A549 (cell line): ENCODE data around the gene BICC1.

Source experiments
- BHLHE40 ChIP-seq: IDR thresholded peaks from 2 replicates; pipeline ENCODE4 v1.6.1; 2012; ENCODE audit warnings: low read depth, low read length, inconsistent platforms
- CEBPB ChIP-seq, 2 experiments: fragments of >200 bp in 1 of 2; sonication (Bioruptor Twin) in 1 of 2; formaldehyde crosslinking in 1 of 2; IDR thresholded peaks; 2 replicates each; pipeline ENCODE4 v1.6.1; 2012 to 2016
- EHMT2 ChIP-seq: fragments of 200-600 bp; sonication (generic); IDR thresholded peaks from 2 replicates; pipeline ENCODE4 v1.6.1; 2016; ENCODE audit warnings: antibody characterized with exemption, low read depth, mild to moderate bottlenecking, moderate library complexity
- GATA3 ChIP-seq: IDR thresholded peaks from 2 replicates; pipeline ENCODE4 v1.6.1; 2012; ENCODE audit warnings: borderline replicate concordance
- JUNB ChIP-seq: fragments of >200 bp; sonication (Bioruptor Twin); formaldehyde crosslinking; IDR thresholded peaks from 2 replicates; pipeline ENCODE4 v1.6.1; 2016
- MAX ChIP-seq: IDR thresholded peaks from 2 replicates; pipeline ENCODE4 v1.6.1; 2012
- NR3C1 ChIP-seq: fragments of >200 bp; sonication (Bioruptor Twin); formaldehyde crosslinking; IDR thresholded peaks from 3 replicates; pipeline ENCODE4 v1.6.1; 2017
- PBX3 ChIP-seq: IDR thresholded peaks from 2 replicates; pipeline ENCODE4 v1.6.1; 2012
- POLR2A ChIP-seq: IDR thresholded peaks from 2 replicates; pipeline ENCODE4 v1.6.1; 2012; ENCODE audit warnings: mild to moderate bottlenecking, low read length
- RAD21 ChIP-seq, 2 experiments: fragments of >200 bp in 1 of 2; sonication (Bioruptor Twin) in 1 of 2; formaldehyde crosslinking in 1 of 2; IDR thresholded peaks in 1 of 2; conservative IDR thresholded peaks in 1 of 2; 2 replicates in 1 of 2; 3 replicates in 1 of 2; pipeline ENCODE4 v1.6.1; 2012 to 2018; ENCODE audit warnings: inconsistent platforms in 1 of 2
- RNF2 ChIP-seq: fragments of 200-600 bp; sonication (generic); IDR thresholded peaks from 2 replicates; pipeline ENCODE4 v1.6.1; 2016; ENCODE audit warnings: low read depth, mild to moderate bottlenecking, antibody characterized with exemption, moderate library complexity, borderline replicate concordance
- SREBF2 ChIP-seq: fragments of 450-650 bp; IDR thresholded peaks from 2 replicates; pipeline ENCODE4 v1.6.1; 2014; ENCODE audit warnings: mild to moderate bottlenecking, moderate library complexity
- TF ChIP-seq, protein P1 (sequence below): fragments of >200 bp; sonication (Bioruptor Twin); formaldehyde crosslinking; IDR thresholded peaks from 3 replicates; pipeline ENCODE4 v1.5.1; 2016
- TF ChIP-seq, protein P2 (sequence below): fragments of 200-600 bp; sonication (generic); IDR thresholded peaks from 2 replicates; pipeline ENCODE4 v1.6.1; 2016; ENCODE audit warnings: antibody characterized with exemption, mild to moderate bottlenecking, moderate library complexity

DNA sequence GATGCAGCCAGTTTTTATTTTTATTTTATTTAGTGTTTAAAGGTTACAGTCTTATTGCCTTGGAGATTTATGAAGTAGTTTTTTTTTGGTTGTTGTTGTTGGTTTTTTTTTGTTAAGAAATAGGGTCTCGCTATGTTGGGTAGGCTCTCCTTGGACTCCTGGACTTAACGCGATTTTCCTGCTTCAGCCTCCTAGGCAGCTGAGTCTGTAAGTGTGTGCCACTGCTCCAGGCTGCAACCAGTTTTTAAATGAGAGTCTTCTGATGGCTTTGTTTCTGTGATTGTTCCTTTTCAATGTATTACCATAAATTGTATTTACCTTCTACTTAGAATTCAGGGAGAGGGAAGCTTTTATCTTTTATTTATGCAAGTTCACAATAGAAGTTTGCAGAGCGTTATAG is 62.8 kb downstream of the BICC1 start:
- TF ChIP-seq, protein P1, sequence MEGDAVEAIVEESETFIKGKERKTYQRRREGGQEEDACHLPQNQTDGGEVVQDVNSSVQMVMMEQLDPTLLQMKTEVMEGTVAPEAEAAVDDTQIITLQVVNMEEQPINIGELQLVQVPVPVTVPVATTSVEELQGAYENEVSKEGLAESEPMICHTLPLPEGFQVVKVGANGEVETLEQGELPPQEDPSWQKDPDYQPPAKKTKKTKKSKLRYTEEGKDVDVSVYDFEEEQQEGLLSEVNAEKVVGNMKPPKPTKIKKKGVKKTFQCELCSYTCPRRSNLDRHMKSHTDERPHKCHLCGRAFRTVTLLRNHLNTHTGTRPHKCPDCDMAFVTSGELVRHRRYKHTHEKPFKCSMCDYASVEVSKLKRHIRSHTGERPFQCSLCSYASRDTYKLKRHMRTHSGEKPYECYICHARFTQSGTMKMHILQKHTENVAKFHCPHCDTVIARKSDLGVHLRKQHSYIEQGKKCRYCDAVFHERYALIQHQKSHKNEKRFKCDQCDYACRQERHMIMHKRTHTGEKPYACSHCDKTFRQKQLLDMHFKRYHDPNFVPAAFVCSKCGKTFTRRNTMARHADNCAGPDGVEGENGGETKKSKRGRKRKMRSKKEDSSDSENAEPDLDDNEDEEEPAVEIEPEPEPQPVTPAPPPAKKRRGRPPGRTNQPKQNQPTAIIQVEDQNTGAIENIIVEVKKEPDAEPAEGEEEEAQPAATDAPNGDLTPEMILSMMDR: no peak
- TF ChIP-seq POLR2A: no peak
- TF ChIP-seq JUNB: no peak
- no peak for TF ChIP-seq SREBF2
- no peak for TF ChIP-seq MAX
- no peak for TF ChIP-seq CEBPB (IDR thresholded peaks at IDR 0.05)
- TF ChIP-seq, protein P2, sequence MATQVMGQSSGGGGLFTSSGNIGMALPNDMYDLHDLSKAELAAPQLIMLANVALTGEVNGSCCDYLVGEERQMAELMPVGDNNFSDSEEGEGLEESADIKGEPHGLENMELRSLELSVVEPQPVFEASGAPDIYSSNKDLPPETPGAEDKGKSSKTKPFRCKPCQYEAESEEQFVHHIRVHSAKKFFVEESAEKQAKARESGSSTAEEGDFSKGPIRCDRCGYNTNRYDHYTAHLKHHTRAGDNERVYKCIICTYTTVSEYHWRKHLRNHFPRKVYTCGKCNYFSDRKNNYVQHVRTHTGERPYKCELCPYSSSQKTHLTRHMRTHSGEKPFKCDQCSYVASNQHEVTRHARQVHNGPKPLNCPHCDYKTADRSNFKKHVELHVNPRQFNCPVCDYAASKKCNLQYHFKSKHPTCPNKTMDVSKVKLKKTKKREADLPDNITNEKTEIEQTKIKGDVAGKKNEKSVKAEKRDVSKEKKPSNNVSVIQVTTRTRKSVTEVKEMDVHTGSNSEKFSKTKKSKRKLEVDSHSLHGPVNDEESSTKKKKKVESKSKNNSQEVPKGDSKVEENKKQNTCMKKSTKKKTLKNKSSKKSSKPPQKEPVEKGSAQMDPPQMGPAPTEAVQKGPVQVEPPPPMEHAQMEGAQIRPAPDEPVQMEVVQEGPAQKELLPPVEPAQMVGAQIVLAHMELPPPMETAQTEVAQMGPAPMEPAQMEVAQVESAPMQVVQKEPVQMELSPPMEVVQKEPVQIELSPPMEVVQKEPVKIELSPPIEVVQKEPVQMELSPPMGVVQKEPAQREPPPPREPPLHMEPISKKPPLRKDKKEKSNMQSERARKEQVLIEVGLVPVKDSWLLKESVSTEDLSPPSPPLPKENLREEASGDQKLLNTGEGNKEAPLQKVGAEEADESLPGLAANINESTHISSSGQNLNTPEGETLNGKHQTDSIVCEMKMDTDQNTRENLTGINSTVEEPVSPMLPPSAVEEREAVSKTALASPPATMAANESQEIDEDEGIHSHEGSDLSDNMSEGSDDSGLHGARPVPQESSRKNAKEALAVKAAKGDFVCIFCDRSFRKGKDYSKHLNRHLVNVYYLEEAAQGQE: no peak
- TF ChIP-seq GATA3: no peak
- no peak for TF ChIP-seq NR3C1
- no peak for TF ChIP-seq RAD21 (conservative IDR thresholded peaks at IDR 0.05 in 1 of 2, IDR thresholded peaks at IDR 0.05 in 1 of 2)
- TF ChIP-seq BHLHE40: no peak
- no peak for TF ChIP-seq PBX3
- no peak for TF ChIP-seq EHMT2
- TF ChIP-seq RNF2: no peak
